ENCODE data around the gene NHEJ1. TPM values are rescaled to one million over a fixed set of nuclear protein-coding genes. Genes with fewer than 3 reads are reported as not detected.

NHEJ1 gene
- polyA plus RNA-seq, 1 donor (not counting 4 experiments of a cell fraction or from before 2014, with no cell fraction given) = 13.1 TPM

DNA sequence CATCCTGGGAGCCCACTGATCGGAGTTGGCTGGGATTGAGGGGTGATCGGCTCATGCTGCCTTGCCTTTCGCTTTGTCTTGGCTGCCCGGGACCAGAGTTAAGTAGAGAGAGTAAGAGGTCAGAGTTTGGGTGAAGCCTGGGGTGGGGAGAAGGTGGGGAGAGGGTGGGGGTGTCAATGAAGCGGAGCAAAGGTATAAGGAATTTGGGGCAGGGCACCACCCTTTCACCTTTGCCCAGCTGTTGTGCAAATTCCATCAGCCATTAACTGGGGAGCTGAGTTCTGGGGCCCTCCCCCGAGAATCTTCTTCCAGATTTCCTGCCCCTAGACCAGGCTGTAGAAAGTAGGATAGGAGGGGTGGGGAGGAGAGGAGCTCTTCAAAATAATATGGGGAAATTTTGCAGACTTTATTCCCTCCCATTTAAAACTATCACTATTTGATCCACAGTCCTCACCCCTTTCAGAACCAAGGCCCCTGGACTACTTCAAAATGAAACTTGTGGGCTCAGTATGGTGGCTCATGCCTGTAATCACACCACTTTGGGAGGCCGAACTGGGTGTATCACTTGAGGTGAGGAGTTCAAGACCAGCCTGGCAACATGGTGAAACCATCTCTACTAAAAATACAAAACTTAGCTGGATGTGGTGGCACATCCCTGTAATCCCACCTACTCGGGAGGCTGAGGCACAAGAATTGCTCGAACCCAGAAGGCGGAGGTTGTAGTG is 9.5 kb upstream of the NHEJ1 start, which contains the start of gene SLC23A3:
SLC23A3 (minus strand) TSS at position 100 of the 725 bp plus-strand sequence; CDS start at position 55, 45 bp downstream.
- FAIRE-seq (no peak), DNase-seq (ENCODE audit: low read depth, low spot score) (no peak)
- no peaks in the 10 kb centered on the region for H3K27me3 ChIP-seq (ENCODE audit: control insufficient read depth, extremely low read depth, insufficient read depth, low read length)
- no peak within 1 kb of the TSS for H3K27ac ChIP-seq (ENCODE audit: control insufficient read depth, insufficient read depth, low read length)
- H3K9me1 ChIP-seq (ENCODE audit: control insufficient read depth, extremely low read depth, insufficient read depth, low read length) = no peaks in the 10 kb centered on the region
- H3K4me3 ChIP-seq (ENCODE audit: control insufficient read depth in 2 of 3, extremely low read depth in 1 of 3, insufficient read depth in 2 of 3, low read depth in 1 of 3, low read length in 3 of 3) = no peak within 1 kb of the TSS
- no peak within 1 kb of the TSS for H3K9ac ChIP-seq (ENCODE audit: control insufficient read depth, extremely low read depth, insufficient read depth, low read length)
- H3K4me1 ChIP-seq (ENCODE audit: control insufficient read depth, extremely low read depth, insufficient read depth, low read length) = no peaks in the 10 kb centered on the region
- peaks cover 2% of the 10 kb centered on the region for H3K79me2 ChIP-seq (ENCODE audit: control insufficient read depth, insufficient read depth, low read length)
- TF ChIP-seq, protein P1, sequence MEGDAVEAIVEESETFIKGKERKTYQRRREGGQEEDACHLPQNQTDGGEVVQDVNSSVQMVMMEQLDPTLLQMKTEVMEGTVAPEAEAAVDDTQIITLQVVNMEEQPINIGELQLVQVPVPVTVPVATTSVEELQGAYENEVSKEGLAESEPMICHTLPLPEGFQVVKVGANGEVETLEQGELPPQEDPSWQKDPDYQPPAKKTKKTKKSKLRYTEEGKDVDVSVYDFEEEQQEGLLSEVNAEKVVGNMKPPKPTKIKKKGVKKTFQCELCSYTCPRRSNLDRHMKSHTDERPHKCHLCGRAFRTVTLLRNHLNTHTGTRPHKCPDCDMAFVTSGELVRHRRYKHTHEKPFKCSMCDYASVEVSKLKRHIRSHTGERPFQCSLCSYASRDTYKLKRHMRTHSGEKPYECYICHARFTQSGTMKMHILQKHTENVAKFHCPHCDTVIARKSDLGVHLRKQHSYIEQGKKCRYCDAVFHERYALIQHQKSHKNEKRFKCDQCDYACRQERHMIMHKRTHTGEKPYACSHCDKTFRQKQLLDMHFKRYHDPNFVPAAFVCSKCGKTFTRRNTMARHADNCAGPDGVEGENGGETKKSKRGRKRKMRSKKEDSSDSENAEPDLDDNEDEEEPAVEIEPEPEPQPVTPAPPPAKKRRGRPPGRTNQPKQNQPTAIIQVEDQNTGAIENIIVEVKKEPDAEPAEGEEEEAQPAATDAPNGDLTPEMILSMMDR (optimal IDR thresholded peaks at IDR 0.05 in 1 of 3, IDR thresholded peaks at IDR 0.05 in 1 of 3, conservative IDR thresholded peaks at IDR 0.05 in 1 of 3; ENCODE audit: extremely low read depth in 1 of 3, insufficient read depth in 2 of 3, low read length in 3 of 3) = no peak
- no peak for TF ChIP-seq EZH2 (IDR thresholded peaks at IDR 0.05; ENCODE audit: low read length)
- H3K36me3 ChIP-seq (ENCODE audit: control insufficient read depth in 2 of 2, extremely low read depth in 1 of 2, insufficient read depth in 2 of 2, low read length in 2 of 2) = peaks cover 15 to 21% of the 10 kb centered on the region in 2 experiments
- dilution Hi-C loops (cut with MboI; ENCODE audit: extremely low pct_ligation_motif_present, low sequenced_read_pairs) = no loop called here
- no peak within 1 kb of the TSS for H3K4me2 ChIP-seq (ENCODE audit: control insufficient read depth, extremely low read depth, insufficient read depth, low read depth, low read length)
- H3K9me3 ChIP-seq (ENCODE audit: control insufficient read depth, low read depth, low read length) = no peaks in the 10 kb centered on the region
- no peak within 1 kb of the TSS for H2AFZ ChIP-seq (ENCODE audit: control insufficient read depth, low read length)
- no peaks in the 10 kb centered on the region for H4K20me1 ChIP-seq (ENCODE audit: control insufficient read depth, extremely low read depth, insufficient read depth, low read length)

DNA sequence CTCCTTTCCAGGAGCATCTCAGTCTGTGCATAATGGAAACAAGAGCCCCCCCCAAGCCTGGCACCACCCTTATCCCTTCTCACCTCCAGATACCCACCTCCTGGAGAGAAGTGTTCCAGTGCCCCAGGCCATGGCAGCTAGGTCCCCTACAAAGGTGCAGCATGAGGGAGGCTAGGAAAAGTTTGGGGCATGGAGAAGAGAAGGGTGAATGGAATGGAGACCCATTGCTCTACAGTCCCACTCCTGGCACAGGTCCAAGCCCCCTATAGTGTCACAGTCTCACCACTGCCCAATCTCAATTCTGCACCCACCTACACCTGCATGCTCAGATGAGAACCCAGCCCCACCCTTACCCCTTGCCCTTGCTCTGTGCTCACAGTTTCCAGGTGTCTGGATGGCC is 8.3 kb upstream of the NHEJ1 start:
- H3K9ac ChIP-seq (ENCODE audit: control insufficient read depth, extremely low read depth, insufficient read depth, low read length) = no peak overlapping the region
- H3K79me2 ChIP-seq (ENCODE audit: control insufficient read depth, insufficient read depth, low read length) = no peaks in the 10 kb centered on the region
- H3K4me3 ChIP-seq (ENCODE audit: control insufficient read depth in 2 of 3, extremely low read depth in 1 of 3, insufficient read depth in 2 of 3, low read depth in 1 of 3, low read length in 3 of 3) = no peak overlapping the region
- dilution Hi-C loops (cut with MboI; ENCODE audit: extremely low pct_ligation_motif_present, low sequenced_read_pairs) = no loop called here
- peaks cover 6 to 14% of the 10 kb centered on the region in 2 experiments for H3K36me3 ChIP-seq (ENCODE audit: control insufficient read depth in 2 of 2, extremely low read depth in 1 of 2, insufficient read depth in 2 of 2, low read length in 2 of 2)
- no peaks in the 10 kb centered on the region for H3K9me1 ChIP-seq (ENCODE audit: control insufficient read depth, extremely low read depth, insufficient read depth, low read length)
- FAIRE-seq = no peak
- no peak overlapping the region for H3K4me2 ChIP-seq (ENCODE audit: control insufficient read depth, extremely low read depth, insufficient read depth, low read depth, low read length)
- H3K27ac ChIP-seq (ENCODE audit: control insufficient read depth, insufficient read depth, low read length) = no peak overlapping the region
- no peaks in the 10 kb centered on the region for H4K20me1 ChIP-seq (ENCODE audit: control insufficient read depth, extremely low read depth, insufficient read depth, low read length)
- no peaks in the 10 kb centered on the region for H3K4me1 ChIP-seq (ENCODE audit: control insufficient read depth, extremely low read depth, insufficient read depth, low read length)
- H3K9me3 ChIP-seq (ENCODE audit: control insufficient read depth, low read depth, low read length) = no peaks in the 10 kb centered on the region
- TF ChIP-seq, protein P1 (optimal IDR thresholded peaks at IDR 0.05 in 1 of 3, IDR thresholded peaks at IDR 0.05 in 1 of 3, conservative IDR thresholded peaks at IDR 0.05 in 1 of 3; ENCODE audit: extremely low read depth in 1 of 3, insufficient read depth in 2 of 3, low read length in 3 of 3) = no peak
- TF ChIP-seq EZH2 (IDR thresholded peaks at IDR 0.05; ENCODE audit: low read length) = no peak
- H3K27me3 ChIP-seq (ENCODE audit: control insufficient read depth, extremely low read depth, insufficient read depth, low read length) = no peaks in the 10 kb centered on the region
- no peak overlapping the region for H2AFZ ChIP-seq (ENCODE audit: control insufficient read depth, low read length)
- DNase-seq (ENCODE audit: low read depth, low spot score) = no peak
